ENCODE measurements around the gene ID1. TPM values are rescaled to one million over a fixed set of nuclear protein-coding genes. Genes with fewer than 3 reads are reported as not detected.

Gene ID1
- total and polyA plus RNA-seq, 2 of the 13 experiments (the other 11 are each of a cell fraction or from before 2014, with no cell fraction given), result 320 to 419 TPM

- TF ChIP-seq, protein P1, sequence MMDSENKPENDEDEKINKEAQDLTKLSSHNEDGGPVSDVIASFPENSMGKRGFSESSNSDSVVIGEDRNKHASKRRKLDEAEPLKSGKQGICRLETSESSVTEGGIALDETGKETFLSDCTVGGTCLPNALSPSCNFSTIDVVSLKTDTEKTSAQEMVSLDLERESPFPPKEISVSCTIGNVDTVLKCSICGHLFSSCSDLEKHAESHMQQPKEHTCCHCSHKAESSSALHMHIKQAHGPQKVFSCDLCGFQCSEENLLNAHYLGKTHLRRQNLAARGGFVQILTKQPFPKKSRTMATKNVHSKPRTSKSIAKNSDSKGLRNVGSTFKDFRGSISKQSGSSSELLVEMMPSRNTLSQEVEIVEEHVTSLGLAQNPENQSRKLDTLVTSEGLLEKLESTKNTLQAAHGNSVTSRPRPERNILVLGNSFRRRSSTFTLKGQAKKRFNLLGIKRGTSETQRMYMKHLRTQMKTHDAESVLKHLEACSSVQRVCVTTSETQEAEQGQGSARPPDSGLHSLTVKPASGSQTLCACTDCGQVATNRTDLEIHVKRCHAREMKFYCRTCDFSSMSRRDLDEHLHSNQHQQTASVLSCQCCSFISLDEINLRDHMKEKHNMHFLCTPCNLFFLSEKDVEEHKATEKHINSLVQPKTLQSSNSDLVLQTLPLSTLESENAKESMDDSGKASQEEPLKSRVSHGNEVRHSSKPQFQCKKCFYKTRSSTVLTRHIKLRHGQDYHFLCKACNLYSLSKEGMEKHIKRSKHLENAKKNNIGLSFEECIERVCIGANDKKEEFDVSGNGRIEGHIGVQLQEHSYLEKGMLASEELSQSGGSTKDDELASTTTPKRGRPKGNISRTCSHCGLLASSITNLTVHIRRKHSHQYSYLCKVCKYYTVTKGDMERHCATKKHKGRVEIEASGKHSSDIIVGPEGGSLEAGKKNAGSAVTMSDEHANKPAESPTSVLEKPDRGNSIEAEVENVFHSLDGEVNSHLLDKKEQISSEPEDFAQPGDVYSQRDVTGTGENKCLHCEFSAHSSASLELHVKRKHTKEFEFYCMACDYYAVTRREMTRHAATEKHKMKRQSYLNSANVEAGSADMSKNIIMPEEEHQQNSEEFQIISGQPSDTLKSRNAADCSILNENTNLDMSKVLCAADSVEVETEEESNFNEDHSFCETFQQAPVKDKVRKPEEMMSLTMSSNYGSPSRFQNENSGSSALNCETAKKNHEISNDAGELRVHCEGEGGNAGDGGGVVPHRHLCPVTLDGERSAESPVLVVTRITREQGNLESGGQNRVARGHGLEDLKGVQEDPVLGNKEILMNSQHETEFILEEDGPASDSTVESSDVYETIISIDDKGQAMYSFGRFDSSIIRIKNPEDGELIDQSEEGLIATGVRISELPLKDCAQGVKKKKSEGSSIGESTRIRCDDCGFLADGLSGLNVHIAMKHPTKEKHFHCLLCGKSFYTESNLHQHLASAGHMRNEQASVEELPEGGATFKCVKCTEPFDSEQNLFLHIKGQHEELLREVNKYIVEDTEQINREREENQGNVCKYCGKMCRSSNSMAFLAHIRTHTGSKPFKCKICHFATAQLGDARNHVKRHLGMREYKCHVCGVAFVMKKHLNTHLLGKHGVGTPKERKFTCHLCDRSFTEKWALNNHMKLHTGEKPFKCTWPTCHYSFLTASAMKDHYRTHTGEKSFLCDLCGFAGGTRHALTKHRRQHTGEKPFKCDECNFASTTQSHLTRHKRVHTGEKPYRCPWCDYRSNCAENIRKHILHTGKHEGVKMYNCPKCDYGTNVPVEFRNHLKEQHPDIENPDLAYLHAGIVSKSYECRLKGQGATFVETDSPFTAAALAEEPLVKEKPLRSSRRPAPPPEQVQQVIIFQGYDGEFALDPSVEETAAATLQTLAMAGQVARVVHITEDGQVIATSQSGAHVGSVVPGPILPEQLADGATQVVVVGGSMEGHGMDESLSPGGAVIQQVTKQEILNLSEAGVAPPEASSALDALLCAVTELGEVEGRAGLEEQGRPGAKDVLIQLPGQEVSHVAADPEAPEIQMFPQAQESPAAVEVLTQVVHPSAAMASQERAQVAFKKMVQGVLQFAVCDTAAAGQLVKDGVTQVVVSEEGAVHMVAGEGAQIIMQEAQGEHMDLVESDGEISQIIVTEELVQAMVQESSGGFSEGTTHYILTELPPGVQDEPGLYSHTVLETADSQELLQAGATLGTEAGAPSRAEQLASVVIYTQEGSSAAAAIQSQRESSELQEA (CRISPR knock-in tag; IDR thresholded peaks at IDR 0.05; ENCODE audit: not compliant biosample characterization), result no peak
- no peak for TF ChIP-seq NBN (conservative IDR thresholded peaks at IDR 0.05)
- TF ChIP-seq ZNF30 (CRISPR knock-in tag; IDR thresholded peaks at IDR 0.05), result peak; percentile 61; the same call in 1 of the 2 replicates
- no peak for TF ChIP-seq ZNF564 (CRISPR knock-in tag; IDR thresholded peaks at IDR 0.05)
- no peak for TF ChIP-seq ZNF530 (CRISPR knock-in tag; IDR thresholded peaks at IDR 0.05; ENCODE audit: low read depth)
- no peak for TF ChIP-seq ZSCAN30 (CRISPR knock-in tag; IDR thresholded peaks at IDR 0.05)
- TF ChIP-seq, protein P2, sequence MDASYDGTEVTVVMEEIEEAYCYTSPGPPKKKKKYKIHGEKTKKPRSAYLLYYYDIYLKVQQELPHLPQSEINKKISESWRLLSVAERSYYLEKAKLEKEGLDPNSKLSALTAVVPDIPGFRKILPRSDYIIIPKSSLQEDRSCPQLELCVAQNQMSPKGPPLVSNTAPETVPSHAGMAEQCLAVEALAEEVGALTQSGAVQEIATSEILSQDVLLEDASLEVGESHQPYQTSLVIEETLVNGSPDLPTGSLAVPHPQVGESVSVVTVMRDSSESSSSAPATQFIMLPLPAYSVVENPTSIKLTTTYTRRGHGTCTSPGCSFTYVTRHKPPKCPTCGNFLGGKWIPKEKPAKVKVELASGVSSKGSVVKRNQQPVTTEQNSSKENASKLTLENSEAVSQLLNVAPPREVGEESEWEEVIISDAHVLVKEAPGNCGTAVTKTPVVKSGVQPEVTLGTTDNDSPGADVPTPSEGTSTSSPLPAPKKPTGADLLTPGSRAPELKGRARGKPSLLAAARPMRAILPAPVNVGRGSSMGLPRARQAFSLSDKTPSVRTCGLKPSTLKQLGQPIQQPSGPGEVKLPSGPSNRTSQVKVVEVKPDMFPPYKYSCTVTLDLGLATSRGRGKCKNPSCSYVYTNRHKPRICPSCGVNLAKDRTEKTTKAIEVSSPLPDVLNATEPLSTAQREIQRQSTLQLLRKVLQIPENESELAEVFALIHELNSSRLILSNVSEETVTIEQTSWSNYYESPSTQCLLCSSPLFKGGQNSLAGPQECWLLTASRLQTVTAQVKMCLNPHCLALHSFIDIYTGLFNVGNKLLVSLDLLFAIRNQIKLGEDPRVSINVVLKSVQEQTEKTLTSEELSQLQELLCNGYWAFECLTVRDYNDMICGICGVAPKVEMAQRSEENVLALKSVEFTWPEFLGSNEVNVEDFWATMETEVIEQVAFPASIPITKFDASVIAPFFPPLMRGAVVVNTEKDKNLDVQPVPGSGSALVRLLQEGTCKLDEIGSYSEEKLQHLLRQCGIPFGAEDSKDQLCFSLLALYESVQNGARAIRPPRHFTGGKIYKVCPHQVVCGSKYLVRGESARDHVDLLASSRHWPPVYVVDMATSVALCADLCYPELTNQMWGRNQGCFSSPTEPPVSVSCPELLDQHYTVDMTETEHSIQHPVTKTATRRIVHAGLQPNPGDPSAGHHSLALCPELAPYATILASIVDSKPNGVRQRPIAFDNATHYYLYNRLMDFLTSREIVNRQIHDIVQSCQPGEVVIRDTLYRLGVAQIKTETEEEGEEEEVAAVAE (CRISPR knock-in tag; IDR thresholded peaks at IDR 0.05; ENCODE audit: borderline replicate concordance), result peak; percentile 21; the same call in 1 of the 2 replicates
- TF ChIP-seq GATA4 (IDR thresholded peaks at IDR 0.05; ENCODE audit: borderline replicate concordance, low read depth), result no peak
- TF ChIP-seq FOXO4 (CRISPR knock-in tag; conservative IDR thresholded peaks at IDR 0.05), result peak; percentile 82; the same call in 1 of the 2 replicates
- TF ChIP-seq PREB (CRISPR knock-in tag; IDR thresholded peaks at IDR 0.05), result no peak
- TF ChIP-seq HOXA5 (CRISPR knock-in tag; IDR thresholded peaks at IDR 0.05), result 0 out of 2 replicates have a peak, but pooled peaks have one; percentile 70
- TF ChIP-seq, protein P3, sequence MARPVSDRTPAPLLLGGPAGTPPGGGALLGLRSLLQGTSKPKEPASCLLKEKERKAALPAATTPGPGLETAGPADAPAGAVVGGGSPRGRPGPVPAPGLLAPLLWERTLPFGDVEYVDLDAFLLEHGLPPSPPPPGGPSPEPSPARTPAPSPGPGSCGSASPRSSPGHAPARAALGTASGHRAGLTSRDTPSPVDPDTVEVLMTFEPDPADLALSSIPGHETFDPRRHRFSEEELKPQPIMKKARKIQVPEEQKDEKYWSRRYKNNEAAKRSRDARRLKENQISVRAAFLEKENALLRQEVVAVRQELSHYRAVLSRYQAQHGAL (CRISPR knock-in tag; IDR thresholded peaks at IDR 0.05; ENCODE audit: not compliant biosample characterization), result no peak
These were observed 44.9 kb upstream of the ID1 start (continued) for GRCh38 chr20:31560094-31560745.

All from HepG2 (cell line).